ENCODE results near the gene MYEOV. TPM values are rescaled to one million over a fixed set of nuclear protein-coding genes. Genes with fewer than 3 reads are reported as not detected.

MYEOV gene
- total RNA-seq, 1 donor from 2014 or later = not detected

GRCh38 chr11:69267395-69267805 lies 26.6 kb upstream of the MYEOV start:
- intact Hi-C loops (cut with micrococcal nuclease) = no loop called here
- H3K36me3 ChIP-seq = no peaks in the 10 kb centered on the region
- H3K4me1 ChIP-seq = peaks cover 39% of the 10 kb centered on the region
- DNase-seq = no peak
- peak overlapping the region; percentile 52 for H3K27ac ChIP-seq (replicated peaks)
- H3K4me3 ChIP-seq = no peak overlapping the region
- no peaks in the 10 kb centered on the region for H3K27me3 ChIP-seq (ENCODE audit: low read depth)
- TF ChIP-seq, protein P1, sequence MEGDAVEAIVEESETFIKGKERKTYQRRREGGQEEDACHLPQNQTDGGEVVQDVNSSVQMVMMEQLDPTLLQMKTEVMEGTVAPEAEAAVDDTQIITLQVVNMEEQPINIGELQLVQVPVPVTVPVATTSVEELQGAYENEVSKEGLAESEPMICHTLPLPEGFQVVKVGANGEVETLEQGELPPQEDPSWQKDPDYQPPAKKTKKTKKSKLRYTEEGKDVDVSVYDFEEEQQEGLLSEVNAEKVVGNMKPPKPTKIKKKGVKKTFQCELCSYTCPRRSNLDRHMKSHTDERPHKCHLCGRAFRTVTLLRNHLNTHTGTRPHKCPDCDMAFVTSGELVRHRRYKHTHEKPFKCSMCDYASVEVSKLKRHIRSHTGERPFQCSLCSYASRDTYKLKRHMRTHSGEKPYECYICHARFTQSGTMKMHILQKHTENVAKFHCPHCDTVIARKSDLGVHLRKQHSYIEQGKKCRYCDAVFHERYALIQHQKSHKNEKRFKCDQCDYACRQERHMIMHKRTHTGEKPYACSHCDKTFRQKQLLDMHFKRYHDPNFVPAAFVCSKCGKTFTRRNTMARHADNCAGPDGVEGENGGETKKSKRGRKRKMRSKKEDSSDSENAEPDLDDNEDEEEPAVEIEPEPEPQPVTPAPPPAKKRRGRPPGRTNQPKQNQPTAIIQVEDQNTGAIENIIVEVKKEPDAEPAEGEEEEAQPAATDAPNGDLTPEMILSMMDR (IDR thresholded peaks at IDR 0.05; ENCODE audit: borderline replicate concordance) = no peak
- no peaks in the 10 kb centered on the region for H3K9me3 ChIP-seq (replicated peaks)

- Histone ChIP-seq H3K36me3 (no peaks in the 10 kb centered on the region), H3K27ac (replicated peaks) (no peak overlapping the region), H3K27me3 (ENCODE audit: low read depth) (no peaks in the 10 kb centered on the region), H3K4me3 (no peak overlapping the region), H3K9me3 (replicated peaks) (no peaks in the 10 kb centered on the region), H3K4me1 (peaks cover 34% of the 10 kb centered on the region)
- intact Hi-C loops (cut with micrococcal nuclease) = no loop called here
- no peak for DNase-seq
- TF ChIP-seq, protein P1 (IDR thresholded peaks at IDR 0.05; ENCODE audit: borderline replicate concordance) = no peak
Measured at GRCh38 chr11:69268911-69269310, 25.0 kb upstream of the MYEOV start.

- intact Hi-C loops (cut with micrococcal nuclease) = no loop called here
- no peak overlapping the region for H3K4me3 ChIP-seq
- no peaks in the 10 kb centered on the region for H3K27me3 ChIP-seq (ENCODE audit: low read depth)
- H3K27ac ChIP-seq (replicated peaks) = no peak overlapping the region
- TF ChIP-seq, protein P1 (IDR thresholded peaks at IDR 0.05; ENCODE audit: borderline replicate concordance) = no peak
- H3K9me3 ChIP-seq (replicated peaks) = no peaks in the 10 kb centered on the region
- no peaks in the 10 kb centered on the region for H3K36me3 ChIP-seq
- H3K4me1 ChIP-seq = peaks cover 29% of the 10 kb centered on the region
- DNase-seq = no peak
Measured at GRCh38 chr11:69269388-69269787, 24.6 kb upstream of the MYEOV start.

DNA sequence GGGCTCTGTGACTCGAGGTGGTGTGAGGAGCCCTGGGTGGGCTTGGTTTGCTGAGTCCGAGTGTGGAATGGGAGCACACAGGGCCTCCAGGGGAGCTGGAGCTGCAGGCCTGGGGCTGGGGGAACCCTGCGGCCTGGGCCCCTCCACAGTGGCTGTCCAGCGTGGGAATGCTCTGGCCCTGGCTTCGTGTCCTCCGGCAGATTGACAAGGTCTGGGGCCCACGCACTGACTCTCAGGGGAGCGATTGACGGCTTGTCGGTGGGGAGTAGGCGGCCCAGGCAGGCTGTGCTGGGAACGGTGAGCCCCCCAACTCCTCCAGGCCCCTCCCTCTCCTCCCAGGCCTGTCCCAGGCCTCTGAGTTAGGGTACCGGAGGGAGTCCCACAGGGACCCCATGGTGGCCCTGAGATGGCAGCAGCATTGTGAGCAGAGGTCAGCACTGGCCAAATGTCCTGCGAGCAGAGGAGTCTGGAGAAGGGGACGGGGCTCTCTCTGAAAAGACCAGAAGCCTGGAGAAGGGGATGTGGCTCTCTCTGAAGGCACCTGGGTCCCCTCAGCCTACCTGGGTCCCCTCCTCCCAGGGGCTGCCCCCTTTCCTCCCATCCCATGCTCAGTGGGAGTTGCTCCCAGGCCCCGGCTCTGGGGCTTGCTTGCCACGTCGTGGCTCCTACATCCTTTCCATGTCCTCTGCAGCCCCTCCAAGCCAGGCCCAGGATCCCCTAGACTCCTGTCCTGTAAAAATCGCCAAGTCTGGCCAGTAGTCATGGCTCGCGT lies 23.8 kb upstream of the MYEOV start:
- Histone ChIP-seq H3K4me3 (no peak overlapping the region), H3K27ac (replicated peaks) (no peak overlapping the region), H3K27me3 (ENCODE audit: low read depth) (no peaks in the 10 kb centered on the region), H3K4me1 (peaks cover 24% of the 10 kb centered on the region), H3K9me3 (replicated peaks) (no peaks in the 10 kb centered on the region), H3K36me3 (no peaks in the 10 kb centered on the region)
- DNase-seq = no peak
- TF ChIP-seq, protein P1 (IDR thresholded peaks at IDR 0.05; ENCODE audit: borderline replicate concordance) = no peak
- intact Hi-C loops (cut with micrococcal nuclease) = no loop called here

GRCh38 chr11:69270941-69271340 lies 23.0 kb upstream of the MYEOV start:
- H3K27me3 ChIP-seq (ENCODE audit: low read depth) = no peaks in the 10 kb centered on the region
- peaks cover 24% of the 10 kb centered on the region for H3K4me1 ChIP-seq
- H3K36me3 ChIP-seq = no peaks in the 10 kb centered on the region
- no peaks in the 10 kb centered on the region for H3K9me3 ChIP-seq (replicated peaks)
- TF ChIP-seq, protein P1 (IDR thresholded peaks at IDR 0.05; ENCODE audit: borderline replicate concordance) = no peak
- H3K4me3 ChIP-seq = no peak overlapping the region
- H3K27ac ChIP-seq (replicated peaks) = no peak overlapping the region
- intact Hi-C loops (cut with micrococcal nuclease) = no loop called here
- no peak for DNase-seq

Data from left ventricle myocardium inferior (tissue), 1 donor.